HepG2 (cell line): ENCODE data around the gene OR10A3. TPM values are rescaled to one million over a fixed set of nuclear protein-coding genes. Genes with fewer than 3 reads are reported as not detected.

ENCODE experiments used
- ATAC-seq: fragments of 200-7000 bp; cut with Tn5 transposase; 3 replicates; pipeline ENCODE4 v1.9.1; 2020; ENCODE audit warnings: mild to moderate bottlenecking, moderate library complexity
- BruUV-seq: library from RNA; stranded (reverse); fragments of 400-500 nt; replicated peaks from 2 replicates; lab custom pipeline; 2021; lab: Mats Ljungman, UMichigan
- CTCF ChIA-PET: fragments of 300-600 bp; formaldehyde crosslinking; extraction: SDS; loops from one replicate; lab custom pipeline; 2021; ENCODE audit warnings: low total read pairs, inconsistent platforms, low intra/inter-chr PET ratio; lab: Yijun Ruan, JAX
- POLR2A ChIA-PET: fragments of 350-600 bp; sonication (Branson Sonifier 250); formaldehyde crosslinking; loops from one replicate; lab custom pipeline; 2020; ENCODE audit warnings: antibody characterized with exemption, inconsistent platforms; lab: Yijun Ruan, JAX
- DNase-seq: peaks from one replicate; pipeline ENCODE4 v3.0.0-alpha.2; 2015; ENCODE audit warnings: low spot score
- FAIRE-seq: peaks from 3 replicates; lab custom pipeline; 2011; peaks lifted over from hg19 to GRCh38; lab: Jason Lieb, UNC
- H2AFZ ChIP-seq: one replicate; pipeline ENCODE4 v1.6.1; 2011; ENCODE audit warnings: low read length, inconsistent platforms
- H3K27ac ChIP-seq: fragments of 300-600 bp; 3 replicates; pipeline ENCODE4 v1.8.0; 2011; ENCODE audit warnings: mixed run types, mild to moderate bottlenecking, mixed read lengths, low read length, inconsistent platforms; ENCODE audit not compliant: insufficient read depth; ENCODE audit errors: extremely low read length
- H3K27me3 ChIP-seq, 2 experiments: fragments of 200-600 bp in 1 of 2; 2 replicates in 1 of 2; 3 replicates in 1 of 2; pipeline versions ENCODE4 v1.6.0 to v1.8.0; 2011; ENCODE audit warnings: low read length in 2 of 2, mild to moderate bottlenecking in 2 of 2, moderate library complexity in 2 of 2, inconsistent platforms in 1 of 2; ENCODE audit not compliant: insufficient read depth in 2 of 2, control insufficient read depth in 1 of 2
- H3K36me3 ChIP-seq, 2 experiments: fragments of 200-600 bp in 1 of 2; replicated peaks in 1 of 2; 2 replicates in 1 of 2; 3 replicates in 1 of 2; pipeline versions ENCODE4 v1.5.1 to v1.8.0; 2011; ENCODE audit warnings: low read length in 2 of 2, inconsistent platforms in 1 of 2; ENCODE audit not compliant: insufficient read depth in 2 of 2, control insufficient read depth in 1 of 2
- H3K4me1 ChIP-seq: 2 replicates; pipeline ENCODE4 v1.5.1; 2012; ENCODE audit warnings: low read length, inconsistent platforms; ENCODE audit not compliant: insufficient read depth
- H3K4me2 ChIP-seq: 2 replicates; pipeline ENCODE4 v1.6.0; 2011; ENCODE audit warnings: low read depth, low read length, inconsistent platforms
- H3K4me3 ChIP-seq, 3 experiments: fragments of 200-600 bp in 1 of 3; sonication (generic), shearing (Covaris generic) in 1 of 3; replicated peaks in 1 of 3; 2 replicates each; pipeline ENCODE4 v1.5.1; 2011 to 2016; ENCODE audit warnings: low read length in 3 of 3, inconsistent platforms in 2 of 3, low read depth in 2 of 3, mild to moderate bottlenecking in 2 of 3, control low read depth in 1 of 3, mixed read lengths in 1 of 3; ENCODE audit not compliant: insufficient read depth in 1 of 3
- H3K79me2 ChIP-seq: one replicate; pipeline ENCODE4 v1.6.1; 2011; ENCODE audit warnings: low read length, inconsistent platforms; ENCODE audit not compliant: insufficient read depth
- H3K9ac ChIP-seq: 2 replicates; pipeline ENCODE4 v1.6.0; 2011; ENCODE audit warnings: mild to moderate bottlenecking, low read depth, low read length, inconsistent platforms; ENCODE audit not compliant: insufficient read depth
- H3K9me3 ChIP-seq: 2 replicates; pipeline ENCODE4 v1.5.1; 2012; ENCODE audit warnings: mild to moderate bottlenecking, low read length
- H4K20me1 ChIP-seq: 2 replicates; pipeline ENCODE4 v1.6.0; 2011; ENCODE audit warnings: inconsistent platforms, mild to moderate bottlenecking, low read length, moderate library complexity; ENCODE audit not compliant: insufficient read depth
- ETV6 ChIP-seq: sonication (generic); formaldehyde crosslinking; conservative IDR thresholded peaks from 2 replicates; pipeline ENCODE4 v1.4.0; 2020; ENCODE audit warnings: missing genetic modification reagents
- EZH2 ChIP-seq: conservative IDR thresholded peaks from 2 replicates; pipeline ENCODE4 v1.6.1; 2012; ENCODE audit warnings: mild to moderate bottlenecking, low read depth, low read length, moderate library complexity
- TOPORS ChIP-seq: sonication (generic); formaldehyde crosslinking; IDR thresholded peaks from 2 replicates; pipeline ENCODE4 v1.8.0; 2023; ENCODE audit warnings: mild to moderate bottlenecking, missing genetic modification reagents
- YEATS4 ChIP-seq: sonication (generic); formaldehyde crosslinking; IDR thresholded peaks from 2 replicates; pipeline ENCODE4 v1.4.0; 2020; ENCODE audit warnings: missing genetic modification reagents, borderline replicate concordance
- ZKSCAN8 ChIP-seq: IDR thresholded peaks from 2 replicates; pipeline ENCODE4 v1.6.1; 2016; ENCODE audit warnings: borderline replicate concordance, missing genetic modification reagents, missing compliant biosample characterization
- ZNF10 ChIP-seq: sonication (generic); formaldehyde crosslinking; IDR thresholded peaks from 2 replicates; pipeline ENCODE4 v1.4.0; 2020; ENCODE audit warnings: mild to moderate bottlenecking, low read depth, missing genetic modification reagents, borderline replicate concordance
- ZNF512B ChIP-seq: sonication (generic); formaldehyde crosslinking; IDR thresholded peaks from 2 replicates; pipeline ENCODE4 v1.5.1; 2020; ENCODE audit warnings: missing genetic modification reagents, mild to moderate bottlenecking, borderline replicate concordance
- WGBS: methylation state at CpG from one replicate; pipeline ENCODE4 v1.1.6; 2017; ENCODE audit warnings: low lambda C conversion rate; 5-methylcytosine and 5-hydroxymethylcytosine counted together
- in situ Hi-C: cut with HindIII; loops from 2 replicates; pipeline ENCODE4 v1.10.0; 2017; ENCODE audit warnings: low pct_unique_long_range_greater_than_20kb; ENCODE audit not compliant: extremely low pct_ligation_motif_present
- intact Hi-C: fragments of 100-400 bp; cut with micrococcal nuclease; formaldehyde crosslinking; loops from one replicate; pipeline ENCODE4 v1.10.0; 2022; ENCODE audit not compliant: unreplicated experiment
- polyA plus RNA-seq, 8 experiments: library from polyadenylated mRNA; depleted of rRNA in 3 of 8; stranded (reverse) in 7 of 8; unstranded in 1 of 8; fragments of >200 nt; fragmentation: Illumina TruSeq in 4 of 8; extraction: Trizol in 4 of 8; gene quantifications; 2 replicates each; pipeline versions ENCODE4 v1.2.1 to v1.2.3, GENCODE V29; 2011 to 2016; ENCODE audit warnings: low read depth in 4 of 8, missing spikeins in 1 of 8, mixed read lengths in 1 of 8; ENCODE audit not compliant: insufficient read depth in 1 of 8
- total RNA-seq, 5 experiments: library from RNA; depleted of rRNA; stranded (reverse); fragments of >200 nt; fragmentation: Illumina TruSeq; extraction: Trizol; gene quantifications; 2 replicates each; pipeline ENCODE4 v1.2.3, GENCODE V29; 2016; ENCODE audit warnings: low read depth in 1 of 5

OR10A3 gene
- total and polyA plus RNA-seq, 2 of the 13 experiments (the other 11 are each of a cell fraction or from before 2014, with no cell fraction given), result not detected

GRCh38 chr11:7964261-7964660 is 22.8 kb upstream of the OR10A3 start:
- H3K9ac ChIP-seq, result no peak overlapping the region
- CTCF ChIA-PET, result no interaction called here
- in situ Hi-C loops, result no loop called here
- no peak overlapping the region for H3K4me3 ChIP-seq
- TF ChIP-seq ZNF10 (CRISPR knock-in tag), result no peak
- no peak for TF ChIP-seq TOPORS
- TF ChIP-seq ZKSCAN8 (CRISPR knock-in tag), result no peak
- no peak for TF ChIP-seq YEATS4 (CRISPR knock-in tag)
- TF ChIP-seq, all 625 proteins: peak for 0
- DNase-seq (no peak), ATAC-seq (no peak), FAIRE-seq (no peak)
- H3K27me3 ChIP-seq, result peaks cover 4 to 7% of the 10 kb centered on the region in 2 experiments; a peak in 3 of 5 replicates
- no peak overlapping the region for H2AFZ ChIP-seq
- no peak overlapping the region for H3K4me2 ChIP-seq
- H4K20me1 ChIP-seq, result no peaks in the 10 kb centered on the region
- no peak overlapping the region for H3K27ac ChIP-seq
- H3K79me2 ChIP-seq, result no peaks in the 10 kb centered on the region
- 3% methylated on average over 3 of the region's 3 CpGs for WGBS
- POLR2A ChIA-PET, result no interaction called here
- no peaks in the 10 kb centered on the region for H3K36me3 ChIP-seq
- H3K9me3 ChIP-seq, result no peaks in the 10 kb centered on the region
- BruUV-seq, result no TSS peak
- intact Hi-C loops, result no loop called here
- no peaks in the 10 kb centered on the region for H3K4me1 ChIP-seq

- Histone ChIP-seq H3K36me3 (no peaks in the 10 kb centered on the region), H3K79me2 (no peaks in the 10 kb centered on the region), H3K4me2 (no peak overlapping the region), H3K4me1 (no peaks in the 10 kb centered on the region), H3K27ac (no peak overlapping the region), H3K4me3 (no peak overlapping the region), H3K9me3 (no peaks in the 10 kb centered on the region), H4K20me1 (no peaks in the 10 kb centered on the region), H3K27me3 (no peaks in the 10 kb centered on the region), H2AFZ (no peak overlapping the region), H3K9ac (no peak overlapping the region)
- no peak for TF ChIP-seq ZNF512B
- no peak for TF ChIP-seq EZH2
- no peak for TF ChIP-seq ETV6
- DNase-seq (no peak), ATAC-seq (no peak), FAIRE-seq (no peak)
- in situ Hi-C loops (no loop called here), intact Hi-C loops (no loop called here)
- ChIA-PET POLR2A (no interaction called here), CTCF (no interaction called here)
- 0% methylated on average over 1 of the region's 1 CpG for WGBS
- no TSS peak for BruUV-seq
Observed at GRCh38 chr11:7955191-7955590, 13.7 kb upstream of the OR10A3 start.
